Ascending aorta (tissue), 2 donors: ENCODE data around the gene GDAP1L1. TPM values are rescaled to one million over a fixed set of nuclear protein-coding genes. Genes with fewer than 3 reads are reported as not detected.

Experiments used
- DNase-seq, 2 donors: peaks; one replicate each; pipeline ENCODE4 v3.0.0-alpha.2; 2019; ENCODE audit warnings: low spot score in 2 of 2
- H3K27ac ChIP-seq, 2 donors: fragments of 200-600 bp; sonication (generic); one replicate each; pipeline ENCODE4 v1.5.1; 2016 to 2017; ENCODE audit warnings: mild to moderate bottlenecking in 1 of 2
- H3K27me3 ChIP-seq: fragments of 200-600 bp; sonication (generic); one replicate; pipeline ENCODE4 v1.5.1; 2017
- H3K36me3 ChIP-seq, 2 donors: fragments of 200-600 bp; sonication (generic); one replicate each; pipeline ENCODE4 v1.5.1; 2016
- H3K4me1 ChIP-seq, 2 donors: fragments of 200-600 bp; sonication (generic); one replicate each; pipeline ENCODE4 v1.5.1; 2016 to 2017; ENCODE audit warnings: mild to moderate bottlenecking in 1 of 2
- H3K4me3 ChIP-seq, 2 donors: fragments of 200-600 bp; sonication (generic); one replicate each; pipeline ENCODE4 v1.5.1; 2016 to 2017; ENCODE audit warnings: mild to moderate bottlenecking in 1 of 2
- H3K9me3 ChIP-seq, 2 donors: fragments of 200-600 bp; sonication (generic); one replicate each; pipeline ENCODE4 v1.5.1; 2016
- CTCF ChIP-seq, 3 experiments: fragments of 200-600 bp in 2 of 3; fragments of 450-650 bp in 1 of 3; sonication (generic) in 2 of 3; IDR thresholded peaks; one replicate each; pipeline ENCODE4 v1.5.1; 2016 to 2019; ENCODE audit warnings: antibody characterized with exemption in 3 of 3, mild to moderate bottlenecking in 1 of 3, moderate library complexity in 1 of 3
- intact Hi-C: fragments of 100-400 bp; cut with DNase I; formaldehyde crosslinking; loops from one replicate; pipeline ENCODE4 v1.15.1; 2023
- total RNA-seq: library from RNA; depleted of rRNA; stranded (reverse); fragments of >200 nt; gene quantifications from one replicate; pipeline ENCODE4 v1.1.0, GENCODE V29; 2016

Gene GDAP1L1
- total RNA-seq, 1 donor from 2014 or later: not detected

DNA sequence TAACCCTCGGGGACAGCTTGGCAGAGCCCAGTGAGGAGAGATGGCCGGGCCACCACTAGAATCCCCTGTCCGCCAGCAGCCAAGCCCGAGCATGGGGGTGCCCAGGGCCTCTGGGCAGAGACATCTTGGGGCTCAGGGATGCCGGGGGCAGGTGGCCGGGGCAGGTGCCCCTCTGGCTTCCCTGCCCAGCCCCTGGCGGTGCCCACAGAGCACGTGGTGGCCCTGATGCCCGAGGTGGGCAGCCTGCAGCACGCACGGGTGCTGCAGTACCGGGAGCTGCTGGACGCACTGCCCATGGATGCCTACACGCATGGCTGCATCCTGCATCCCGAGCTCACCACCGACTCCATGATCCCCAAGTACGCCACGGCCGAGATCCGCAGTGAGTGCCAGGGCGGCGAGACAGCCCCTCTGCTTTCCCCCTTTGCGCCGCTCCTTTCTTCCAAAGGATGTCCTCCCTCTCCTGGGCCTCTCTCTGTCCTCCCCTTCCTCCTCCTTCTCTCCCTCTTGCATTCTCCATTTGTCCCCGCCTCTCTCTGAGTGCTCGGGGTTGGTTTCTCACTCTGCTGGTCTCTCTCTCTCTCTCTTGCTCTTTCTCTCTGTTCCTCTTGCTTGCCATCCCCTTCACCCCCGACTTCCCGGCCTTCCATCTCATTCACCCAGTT is 11.2 kb downstream of the GDAP1L1 start:
- no peak overlapping the region for H3K27ac ChIP-seq
- H3K27me3 ChIP-seq: no peaks in the 10 kb centered on the region
- no peaks in the 10 kb centered on the region for H3K9me3 ChIP-seq
- no peak overlapping the region for H3K4me3 ChIP-seq
- no peaks in the 10 kb centered on the region for H3K36me3 ChIP-seq
- no peak for TF ChIP-seq CTCF (IDR thresholded peaks at IDR 0.05)
- no peak for DNase-seq
- no peaks in the 10 kb centered on the region for H3K4me1 ChIP-seq
- intact Hi-C loops: no loop called here

DNA sequence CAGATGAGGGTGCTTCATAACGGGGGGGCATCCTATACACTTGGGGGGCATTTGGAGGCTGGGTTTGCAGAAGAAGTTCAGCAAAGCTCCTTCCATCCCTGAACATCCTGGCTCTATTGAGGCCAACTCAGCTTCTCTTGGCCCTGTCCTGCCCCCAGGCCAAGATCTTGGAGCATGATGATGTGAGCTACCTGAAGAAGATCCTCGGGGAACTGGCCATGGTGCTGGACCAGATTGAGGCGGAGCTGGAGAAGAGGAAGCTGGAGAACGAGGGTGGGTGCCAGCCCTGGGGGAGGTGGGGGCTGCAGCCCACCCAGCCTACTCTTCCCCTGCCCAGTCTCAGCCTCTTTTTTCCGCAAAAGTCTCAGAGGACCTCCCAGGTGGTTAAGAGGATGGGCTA is 17.2 kb downstream of the GDAP1L1 start:
- no peaks in the 10 kb centered on the region for H3K4me1 ChIP-seq
- no peak overlapping the region for H3K27ac ChIP-seq
- intact Hi-C loops: no loop called here
- H3K36me3 ChIP-seq: no peaks in the 10 kb centered on the region
- no peaks in the 10 kb centered on the region for H3K27me3 ChIP-seq
- H3K9me3 ChIP-seq: no peaks in the 10 kb centered on the region
- H3K4me3 ChIP-seq: no peak overlapping the region
- no peak for DNase-seq
- TF ChIP-seq CTCF (IDR thresholded peaks at IDR 0.05): no peak

DNA sequence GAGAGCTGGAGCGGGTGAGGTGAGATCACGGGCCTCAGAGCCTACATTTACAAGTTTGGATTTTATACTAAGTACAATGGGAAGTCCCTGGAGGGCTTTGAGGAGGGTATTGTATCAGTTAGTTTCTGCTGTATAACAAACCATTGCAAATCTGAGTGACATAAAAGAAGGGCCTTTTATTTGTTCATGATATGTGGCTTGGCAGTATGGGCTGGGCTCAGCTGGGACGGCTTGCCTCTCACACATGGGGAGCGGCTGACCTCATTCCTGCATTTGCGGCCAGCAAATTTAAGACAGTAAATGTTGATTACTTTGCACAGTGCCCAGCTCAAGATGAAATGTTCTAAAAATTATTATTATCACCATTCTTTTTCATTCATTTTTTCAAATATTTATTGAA is 21.7 kb downstream of the GDAP1L1 start:
- Histone ChIP-seq H3K9me3 (no peaks in the 10 kb centered on the region), H3K4me3 (no peak overlapping the region), H3K36me3 (peaks cover 0 to 11% of the 10 kb centered on the region in 2 donors), H3K4me1 (no peaks in the 10 kb centered on the region), H3K27me3 (no peaks in the 10 kb centered on the region), H3K27ac (no peak overlapping the region)
- intact Hi-C loops: no loop called here
- no peak for DNase-seq
- no peak for TF ChIP-seq CTCF (IDR thresholded peaks at IDR 0.05)

DNA sequence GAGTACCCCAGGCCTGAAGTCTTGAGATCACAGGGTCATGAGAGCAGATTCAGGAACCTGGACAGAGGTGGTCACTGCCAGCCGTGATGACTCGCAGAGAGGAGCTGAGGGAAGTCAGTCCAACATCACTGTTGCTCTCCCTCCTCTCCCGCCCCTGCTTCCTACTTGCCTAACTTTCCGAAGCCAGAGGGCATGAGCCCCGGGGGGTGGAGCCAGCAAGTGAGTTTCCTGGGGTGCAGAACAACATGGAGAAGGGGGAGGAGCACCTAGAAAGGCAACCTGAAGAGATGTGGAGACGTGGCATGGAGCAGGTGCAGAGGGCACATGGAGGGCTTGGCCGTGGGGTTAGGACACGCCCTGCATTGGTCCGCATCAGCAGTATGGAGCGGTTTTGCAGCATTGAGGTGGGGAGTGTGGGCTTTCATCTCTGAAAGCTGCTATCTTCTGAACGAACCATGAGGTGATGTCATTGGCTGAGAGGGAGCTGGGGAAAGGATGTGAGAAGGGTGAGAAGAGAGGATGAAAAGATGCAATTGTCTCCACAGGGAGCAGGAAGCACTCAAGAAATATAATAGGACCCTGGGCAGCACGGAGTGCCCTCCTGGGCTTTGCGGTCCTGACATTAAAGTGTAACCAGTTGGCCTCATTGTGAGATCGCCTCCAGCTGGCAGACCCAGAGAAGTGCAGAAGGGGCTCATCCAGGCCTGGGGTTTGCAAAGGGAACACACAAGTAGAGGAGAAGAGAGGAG is 25.0 kb downstream of the GDAP1L1 start:
- Histone ChIP-seq H3K36me3 (peaks cover 0 to 11% of the 10 kb centered on the region in 2 donors), H3K4me3 (no peak overlapping the region), H3K27me3 (no peaks in the 10 kb centered on the region), H3K27ac (no peak overlapping the region), H3K9me3 (no peaks in the 10 kb centered on the region), H3K4me1 (no peaks in the 10 kb centered on the region)
- DNase-seq: no peak
- intact Hi-C loops: no loop called here
- TF ChIP-seq CTCF (IDR thresholded peaks at IDR 0.05): no peak

- no peak for DNase-seq
- intact Hi-C loops: no loop called here
- Histone ChIP-seq H3K27me3 (no peaks in the 10 kb centered on the region), H3K9me3 (no peaks in the 10 kb centered on the region), H3K36me3 (peaks cover 0 to 11% of the 10 kb centered on the region in 2 donors), H3K27ac (no peak overlapping the region), H3K4me3 (no peak overlapping the region), H3K4me1 (no peaks in the 10 kb centered on the region)
- TF ChIP-seq CTCF (IDR thresholded peaks at IDR 0.05): no peak
Measured at GRCh38 chr20:44273231-44274215, 26.4 kb downstream of the GDAP1L1 start.
